WTC11 (cell line): ENCODE data around the gene C22orf23. TPM values are rescaled to one million over a fixed set of nuclear protein-coding genes. Genes with fewer than 3 reads are reported as not detected.

ENCODE experiments used
- ATAC-seq: fragments of 200-7000 bp; cut with Tn5 transposase; 2 replicates; pipeline ENCODE4 v1.10.0; 2021; ENCODE audit warnings: mild to moderate bottlenecking, moderate library complexity
- CTCF ChIA-PET: fragments of 300-600 bp; sonication (Branson Sonifier 250); formaldehyde crosslinking; loops from one replicate; lab custom pipeline; 2021; ENCODE audit warnings: antibody characterized with exemption; lab: Charles Lee
- POLR2A ChIA-PET: fragments of 350-600 bp; sonication (Branson Sonifier 250); formaldehyde crosslinking; loops from one replicate; lab custom pipeline; 2021; ENCODE audit warnings: antibody characterized with exemption; lab: Charles Lee
- DNase-seq: peaks from one replicate; pipeline ENCODE4 v3.0.0; 2021; ENCODE audit warnings: low spot score
- H3K27ac Mint-ChIP-seq: 2 replicates; pipeline ENCODE4 v1.8.0; 2021; ENCODE audit warnings: mixed read lengths
- H3K27me3 Mint-ChIP-seq: 2 replicates; pipeline ENCODE4 v1.8.0; 2021; ENCODE audit warnings: low read depth, mild to moderate bottlenecking, moderate library complexity, mixed read lengths
- H3K36me3 Mint-ChIP-seq: 2 replicates; pipeline ENCODE4 v1.8.0; 2021; ENCODE audit warnings: mixed read lengths
- H3K4me1 Mint-ChIP-seq: 2 replicates; pipeline ENCODE4 v1.8.0; 2022; ENCODE audit warnings: mixed read lengths
- H3K4me3 Mint-ChIP-seq: 2 replicates; pipeline ENCODE4 v1.8.0; 2021; ENCODE audit warnings: mild to moderate bottlenecking, moderate library complexity, mixed read lengths
- H3K9me3 Mint-ChIP-seq: 2 replicates; pipeline ENCODE4 v1.8.0; 2021; ENCODE audit warnings: mixed read lengths
- ATF2 ChIP-seq: sonication (generic); formaldehyde crosslinking; IDR thresholded peaks from 2 replicates; pipeline ENCODE4 v1.8.1; 2022; ENCODE audit warnings: low read depth, missing genetic modification reagents, borderline replicate concordance
- CREM ChIP-seq: sonication (generic); formaldehyde crosslinking; IDR thresholded peaks from 2 replicates; pipeline ENCODE4 v1.8.1; 2022; ENCODE audit warnings: mild to moderate bottlenecking, missing genetic modification reagents, moderate library complexity
- CTCF ChIP-seq: fragments of 200-600 bp; IDR thresholded peaks from 2 replicates; pipeline ENCODE4 v1.8.0; 2022; ENCODE audit warnings: antibody characterized with exemption
- ESRRA ChIP-seq: sonication (generic); formaldehyde crosslinking; IDR thresholded peaks from 2 replicates; pipeline ENCODE4 v1.8.1; 2022; ENCODE audit warnings: mild to moderate bottlenecking, missing genetic modification reagents, borderline replicate concordance
- ETV6 ChIP-seq: sonication (generic); formaldehyde crosslinking; IDR thresholded peaks from 2 replicates; pipeline ENCODE4 v1.8.1; 2022; ENCODE audit warnings: mild to moderate bottlenecking, missing genetic modification reagents
- FOXJ3 ChIP-seq: sonication (generic); formaldehyde crosslinking; IDR thresholded peaks from 2 replicates; pipeline ENCODE4 v1.9.0; 2021; ENCODE audit warnings: missing genetic modification reagents, mild to moderate bottlenecking, borderline replicate concordance
- FOXK1 ChIP-seq: sonication (generic); formaldehyde crosslinking; IDR thresholded peaks from 2 replicates; pipeline ENCODE4 v1.8.0; 2022; ENCODE audit warnings: mild to moderate bottlenecking, moderate library complexity, missing genetic modification reagents
- MAX ChIP-seq: sonication (generic); formaldehyde crosslinking; IDR thresholded peaks from 2 replicates; pipeline ENCODE4 v1.8.0; 2022; ENCODE audit warnings: mild to moderate bottlenecking, missing genetic modification reagents
- NFATC4 ChIP-seq: fragments of 250-450 bp; sonication (Bioruptor Pico); IDR thresholded peaks from 2 replicates; pipeline ENCODE4 v1.9.0; 2021; ENCODE audit warnings: mild to moderate bottlenecking
- NFE2L1 ChIP-seq: sonication (generic); formaldehyde crosslinking; IDR thresholded peaks from 2 replicates; pipeline ENCODE4 v1.8.1; 2023; ENCODE audit warnings: missing genetic modification reagents
- PRRX2 ChIP-seq: fragments of 250-450 bp; sonication (Bioruptor Pico); IDR thresholded peaks from 2 replicates; pipeline ENCODE4 v1.8.0; 2021; ENCODE audit warnings: mild to moderate bottlenecking
- RELA ChIP-seq: sonication (generic); formaldehyde crosslinking; IDR thresholded peaks from 2 replicates; pipeline ENCODE4 v1.8.1; 2022; ENCODE audit warnings: missing genetic modification reagents, mild to moderate bottlenecking, borderline replicate concordance
- RORB ChIP-seq: fragments of 250-450 bp; sonication (Bioruptor Pico); IDR thresholded peaks from 2 replicates; pipeline ENCODE4 v1.9.0; 2021; ENCODE audit warnings: mild to moderate bottlenecking
- TCF7 ChIP-seq: sonication (generic); formaldehyde crosslinking; IDR thresholded peaks from 2 replicates; pipeline ENCODE4 v1.8.0; 2022; ENCODE audit warnings: mild to moderate bottlenecking, low read depth, missing genetic modification reagents, moderate library complexity
- USF2 ChIP-seq: sonication (generic); formaldehyde crosslinking; IDR thresholded peaks from 2 replicates; pipeline ENCODE4 v1.8.1; 2023; ENCODE audit warnings: mild to moderate bottlenecking, missing genetic modification reagents, moderate library complexity
- ZNF232 ChIP-seq: sonication (generic); formaldehyde crosslinking; IDR thresholded peaks from 2 replicates; pipeline ENCODE4 v1.8.0; 2022; ENCODE audit warnings: mild to moderate bottlenecking, missing genetic modification reagents
- ZNF532 ChIP-seq: fragments of 250-450 bp; sonication (Bioruptor Pico); IDR thresholded peaks from 2 replicates; pipeline ENCODE4 v1.9.0; 2021; ENCODE audit warnings: mild to moderate bottlenecking, borderline replicate concordance
- ZSCAN18 ChIP-seq: fragments of 250-450 bp; sonication (Bioruptor Pico); IDR thresholded peaks from 2 replicates; pipeline ENCODE4 v2.1.2; 2022; ENCODE audit warnings: mild to moderate bottlenecking, moderate library complexity
- total RNA-seq: library from RNA; stranded (reverse); gene quantifications from 3 replicates; pipeline ENCODE4 v1.2.3, GENCODE V29; 2021

Gene C22orf23
- total RNA-seq, 1 experiment from 2014 or later, result 0.72 TPM

GRCh38 chr22:37898441-37899181 lies 54.8 kb downstream of the C22orf23 start:
- POLR2A ChIA-PET, result interaction anchor here (0.6 kb wide), 1 partner anchor 48 kb away, joined by 3 read pairs; no protein-coding TSS in a partner anchor
- no peak overlapping the region for H3K4me3 Mint-ChIP-seq
- peak overlapping the region; percentile 89 for H3K27ac Mint-ChIP-seq
- H3K27me3 Mint-ChIP-seq, result no peaks in the 10 kb centered on the region
- ATAC-seq (peak; percentile 58), DNase-seq (peak; percentile 43)
- TF ChIP-seq USF2 (CRISPR knock-in tag) (no peak), RORB (CRISPR knock-in tag) (no peak), NFE2L1 (CRISPR knock-in tag) (no peak)
- H3K4me1 Mint-ChIP-seq, result peaks cover 42% of the 10 kb centered on the region
- no peaks in the 10 kb centered on the region for H3K9me3 Mint-ChIP-seq
- no peaks in the 10 kb centered on the region for H3K36me3 Mint-ChIP-seq
- CTCF ChIA-PET, result interaction anchor here (0.5 to 5.7 kb wide), 8 partner anchors 12 to 581 kb away, joined by 3 to 47 read pairs (median 5); no protein-coding TSS in a partner anchor

- ChIA-PET CTCF (interaction anchor here (0.6 to 5.7 kb wide), 12 partner anchors 8 to 580 kb away, joined by 3 to 47 read pairs (median 6); partner anchors contain the start of gene MICALL1), POLR2A (interaction anchor here (0.6 to 1.5 kb wide), 2 partner anchors 8 to 49 kb away, joined by 3 to 10 read pairs; partner anchors contain the start of gene MICALL1)
- Mint-ChIP-seq H3K9me3 (no peaks in the 10 kb centered on the region), H3K4me1 (peaks cover 50% of the 10 kb centered on the region), H3K36me3 (no peaks in the 10 kb centered on the region; the same call in 1 of the 2 replicates), H3K4me3 (no peak overlapping the region), H3K27me3 (no peaks in the 10 kb centered on the region)
- ATAC-seq (no peak), DNase-seq (no peak)
- TF ChIP-seq ZNF532 (CRISPR knock-in tag) (no peak), RELA (CRISPR knock-in tag) (no peak), NFATC4 (CRISPR knock-in tag) (no peak), CREM (CRISPR knock-in tag) (no peak), PRRX2 (no peak)
- TF ChIP-seq, all 79 proteins: peak for 0
- H3K27ac Mint-ChIP-seq, result peak overlapping the region; percentile 89
These were observed 55.6 kb downstream of the C22orf23 start for GRCh38 chr22:37897807-37898206.

- Mint-ChIP-seq H3K27me3 (no peaks in the 10 kb centered on the region), H3K27ac (peak overlapping the region; percentile 94), H3K4me3 (no peak overlapping the region), H3K9me3 (no peaks in the 10 kb centered on the region), H3K36me3 (no peaks in the 10 kb centered on the region; the same call in 1 of the 2 replicates), H3K4me1 (peaks cover 51% of the 10 kb centered on the region)
- ChIA-PET POLR2A (interaction anchor here (0.6 to 1.5 kb wide), 2 partner anchors 9 to 24 kb away, joined by 3 to 10 read pairs; partner anchors contain the start of gene MICALL1), CTCF (interaction anchor here (0.8 to 5.7 kb wide), 9 partner anchors 9 to 86 kb away, joined by 4 to 47 read pairs (median 12); partner anchors contain the start of gene MICALL1)
- no peak for ATAC-seq
- no peak for DNase-seq
- no peak for TF ChIP-seq ATF2 (CRISPR knock-in tag)
- no peak for TF ChIP-seq FOXJ3 (CRISPR knock-in tag)
- no peak for TF ChIP-seq FOXK1
- no peak for TF ChIP-seq ETV6 (CRISPR knock-in tag)
- no peak for TF ChIP-seq ZSCAN18
- TF ChIP-seq CTCF, result no peak
- TF ChIP-seq ZNF232 (CRISPR knock-in tag), result no peak
- no peak for TF ChIP-seq ESRRA
- TF ChIP-seq MAX (CRISPR knock-in tag), result no peak
- no peak for TF ChIP-seq USF2 (CRISPR knock-in tag)
- TF ChIP-seq TCF7, result no peak
These were observed 56.5 kb downstream of the C22orf23 start for GRCh38 chr22:37896939-37897338.
